Urothelium cell line (cell line): ENCODE measurements around the gene ADIPOQ.
"Not testable (repeated sequence)": the region's sequence is repeated elsewhere in the genome, so short reads cannot be mapped to it uniquely, and the experiment has no call there.

Experiments
- DNase-seq: peaks from one replicate; pipeline ENCODE4 v3.0.0; 2011; ENCODE audit warnings: low spot score, mixed read lengths
- FAIRE-seq: peaks from 2 replicates; lab custom pipeline; 2011; peaks lifted over from hg19 to GRCh38; lab: Jason Lieb, UNC

Gene ADIPOQ

DNA sequence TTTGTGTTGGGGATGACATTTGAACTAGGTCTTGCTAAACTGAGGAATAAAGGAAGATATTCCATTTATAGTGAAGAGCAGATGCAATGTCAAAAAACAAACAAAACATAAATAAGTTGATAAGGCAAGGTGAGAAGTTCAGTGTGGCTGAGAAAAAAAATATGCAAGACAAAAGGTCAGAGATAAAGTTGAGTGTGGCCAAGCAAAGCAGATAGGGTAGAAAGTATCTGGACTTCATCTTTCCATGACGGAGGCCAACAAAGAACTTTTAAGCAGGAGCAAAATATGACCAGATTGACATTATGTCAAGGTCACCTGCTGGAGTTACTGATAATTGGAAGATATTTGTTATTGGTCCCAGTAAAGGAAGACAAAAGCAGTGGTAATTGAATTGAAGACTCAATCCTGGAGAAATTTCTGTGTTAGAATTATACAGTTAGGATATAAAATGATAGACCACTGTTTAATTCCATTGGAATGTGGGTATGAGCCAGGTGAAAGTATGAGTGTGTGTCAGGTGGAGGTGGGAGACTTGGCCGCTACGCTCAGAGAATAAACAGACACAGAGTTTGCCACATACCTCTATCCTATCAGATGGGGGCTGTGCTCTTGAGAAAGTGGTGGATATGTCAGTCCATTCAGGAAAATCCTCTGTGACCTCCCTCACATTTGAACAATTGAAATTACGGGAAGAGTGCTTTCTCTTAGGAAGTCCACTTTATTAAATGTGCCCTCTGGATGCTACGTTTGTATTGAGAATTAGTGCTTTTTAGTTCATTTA lies 28.1 kb downstream of the ADIPOQ start:
- DNase-seq = no peak
- FAIRE-seq = no peak

DNA sequence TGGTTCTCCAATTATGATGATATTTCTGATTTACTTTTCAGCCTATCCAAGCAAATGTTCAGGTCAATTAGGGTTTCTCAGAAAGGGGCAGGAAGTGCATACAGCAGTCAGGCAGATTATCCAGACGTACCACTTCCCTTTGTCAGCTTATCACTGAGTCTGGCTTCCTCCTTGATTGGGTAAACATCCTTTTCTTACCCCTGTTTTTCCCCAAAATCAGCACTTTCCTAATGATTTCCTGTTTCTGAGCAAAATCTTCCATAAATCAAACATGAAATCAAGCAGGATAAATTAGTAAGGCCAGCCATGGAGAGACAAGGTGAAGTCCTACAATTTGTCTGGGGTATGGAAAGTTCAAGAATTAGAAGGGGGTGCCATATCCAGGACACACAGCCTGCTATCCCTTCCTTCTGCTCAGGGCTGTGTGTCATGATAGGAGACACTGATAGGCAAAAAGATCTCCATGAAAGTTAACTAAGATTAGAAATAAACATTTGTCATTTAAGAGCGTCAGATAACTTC lies 29.0 kb downstream of the ADIPOQ start:
- no peak for FAIRE-seq
- no peak for DNase-seq

DNA sequence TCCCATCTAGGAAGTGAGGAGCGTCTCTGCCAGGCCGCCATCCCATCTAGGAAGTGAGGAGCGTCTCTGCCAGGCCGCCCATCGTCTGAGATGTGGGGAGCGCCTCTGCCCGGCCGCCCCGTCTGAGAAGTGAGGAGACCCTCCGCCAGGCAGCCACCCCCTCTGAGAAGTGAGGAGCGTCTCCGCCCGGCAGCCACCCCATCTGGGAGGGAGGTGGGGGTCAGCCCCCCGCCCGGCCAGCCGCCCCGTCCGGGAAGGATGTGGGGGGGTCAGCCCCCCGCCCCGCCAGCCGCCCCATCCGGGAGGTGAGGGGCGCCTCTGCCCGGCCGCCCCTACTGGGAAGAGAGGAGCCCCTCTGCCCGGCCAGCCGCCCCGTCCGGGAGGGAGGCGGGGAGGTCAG lies 31.3 kb downstream of the ADIPOQ start:
- not testable (repeated sequence) for FAIRE-seq, DNase-seq

DNA sequence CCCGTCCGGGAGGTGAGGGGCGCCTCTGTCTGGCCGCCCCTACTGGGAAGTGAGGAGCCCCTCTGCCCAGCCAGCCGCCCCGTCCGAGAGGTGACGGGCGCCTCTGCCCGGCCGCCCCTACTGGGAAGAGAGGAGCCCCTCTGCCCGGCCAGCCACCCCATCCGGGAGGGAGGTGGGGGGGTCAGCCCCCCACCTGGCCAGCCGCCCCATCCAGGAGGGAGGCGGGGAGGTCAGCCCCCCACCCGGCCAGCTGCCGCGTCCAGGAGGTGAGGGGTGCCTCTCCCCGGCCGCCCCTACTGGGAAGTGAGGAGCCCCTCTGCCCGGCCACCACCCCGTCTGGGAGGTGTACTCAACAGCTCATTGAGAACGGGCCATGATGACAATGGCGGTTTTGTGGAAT lies 31.7 kb downstream of the ADIPOQ start:
- DNase-seq, FAIRE-seq: not testable (repeated sequence)

DNA sequence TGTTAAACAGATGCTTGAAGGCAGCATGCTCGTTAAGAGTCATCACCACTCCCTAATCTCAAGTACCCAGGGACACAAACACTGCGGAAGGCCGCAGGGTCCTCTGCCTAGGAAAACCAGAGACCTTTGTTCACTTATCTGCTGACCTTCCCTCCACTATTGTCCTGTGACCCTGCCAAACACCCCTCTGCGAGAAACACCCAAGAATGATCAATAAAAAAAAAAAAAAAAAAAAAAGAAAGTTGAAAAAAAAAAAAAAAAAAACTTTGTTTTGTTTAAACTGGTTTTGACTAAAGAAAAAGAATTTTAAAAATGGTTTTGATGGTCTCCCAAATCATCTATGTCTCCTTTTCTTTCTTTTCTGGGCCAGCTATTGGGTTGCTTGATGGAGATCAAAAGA lies 32.3 kb downstream of the ADIPOQ start:
- not testable (repeated sequence) for FAIRE-seq, DNase-seq

DNA sequence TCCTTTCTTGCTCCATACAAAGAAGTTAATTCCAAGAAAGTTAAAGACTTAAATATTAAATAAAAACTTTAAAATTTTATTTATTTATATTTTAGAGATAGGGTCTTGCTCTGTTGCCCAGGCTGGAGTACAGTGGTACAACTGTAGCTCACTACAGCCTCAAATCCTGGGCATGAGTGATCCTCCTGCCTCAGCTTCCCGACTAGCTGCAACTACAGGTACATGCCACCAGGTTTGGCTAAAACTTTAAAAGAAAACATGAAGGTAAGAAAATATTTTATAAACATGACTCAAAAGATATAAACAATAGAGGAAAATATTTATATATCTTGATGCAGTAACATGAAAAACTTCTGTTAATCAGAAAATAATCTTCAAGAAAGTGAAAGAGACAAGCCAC lies 33.2 kb downstream of the ADIPOQ start:
- FAIRE-seq = no peak
- DNase-seq = no peak

DNA sequence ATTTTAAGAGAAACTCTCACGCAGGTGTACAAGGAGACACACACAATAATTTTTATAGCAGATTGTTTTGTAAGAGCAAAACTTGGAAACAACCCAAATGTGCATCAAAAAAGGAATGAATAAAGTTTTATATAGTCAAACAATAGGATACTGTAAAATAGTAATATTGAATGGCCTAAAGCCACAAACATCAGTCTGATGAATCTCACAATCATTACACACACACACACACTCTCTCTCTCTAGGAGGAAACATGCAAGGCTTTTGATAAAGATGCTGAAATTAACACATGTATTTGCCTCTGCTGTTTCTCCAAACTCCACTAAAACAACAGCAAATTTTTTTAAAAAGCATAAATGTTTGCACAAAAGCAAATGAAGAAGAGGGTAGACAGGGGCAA lies 37.3 kb downstream of the ADIPOQ start:
- no peak for FAIRE-seq
- no peak for DNase-seq

DNA sequence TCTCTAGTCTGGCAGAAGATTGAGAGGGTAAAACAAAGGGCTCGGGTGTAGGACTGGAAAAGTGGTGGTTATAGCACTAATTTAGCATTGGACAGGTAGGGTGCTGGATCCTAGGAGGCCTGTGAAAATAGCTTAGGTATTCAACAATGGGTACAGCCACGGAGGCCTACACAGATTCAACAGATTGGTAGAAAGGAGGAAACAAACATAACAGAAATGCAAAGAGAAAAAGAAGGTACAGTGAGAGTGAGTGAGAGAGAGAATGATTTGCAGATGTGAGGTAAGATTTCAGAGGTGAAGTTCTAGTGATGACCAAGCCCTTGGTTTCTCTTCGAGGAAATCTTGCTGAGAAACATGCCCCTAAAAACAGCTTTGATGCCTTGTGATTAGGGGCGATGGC lies 37.9 kb downstream of the ADIPOQ start:
- DNase-seq (no peak), FAIRE-seq (no peak)

DNA sequence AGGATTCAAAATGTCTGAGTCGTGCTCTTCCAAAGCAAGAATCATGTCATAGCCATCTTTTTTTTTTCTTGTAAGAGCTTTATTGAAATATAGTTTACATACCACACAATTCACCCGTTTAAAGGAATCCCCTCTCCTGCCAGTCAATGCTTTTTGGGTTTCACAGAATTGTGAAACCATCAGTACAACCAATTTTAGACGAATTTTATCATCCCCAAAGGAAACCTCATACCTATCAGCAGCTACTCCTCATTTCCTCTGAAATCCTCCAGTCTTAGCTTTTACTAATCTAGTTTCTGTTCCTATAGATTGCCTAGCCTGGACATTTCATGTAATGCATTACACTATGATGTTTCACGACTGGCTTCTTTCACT lies 39.6 kb downstream of the ADIPOQ start:
- FAIRE-seq (no peak), DNase-seq (no peak)

DNA sequence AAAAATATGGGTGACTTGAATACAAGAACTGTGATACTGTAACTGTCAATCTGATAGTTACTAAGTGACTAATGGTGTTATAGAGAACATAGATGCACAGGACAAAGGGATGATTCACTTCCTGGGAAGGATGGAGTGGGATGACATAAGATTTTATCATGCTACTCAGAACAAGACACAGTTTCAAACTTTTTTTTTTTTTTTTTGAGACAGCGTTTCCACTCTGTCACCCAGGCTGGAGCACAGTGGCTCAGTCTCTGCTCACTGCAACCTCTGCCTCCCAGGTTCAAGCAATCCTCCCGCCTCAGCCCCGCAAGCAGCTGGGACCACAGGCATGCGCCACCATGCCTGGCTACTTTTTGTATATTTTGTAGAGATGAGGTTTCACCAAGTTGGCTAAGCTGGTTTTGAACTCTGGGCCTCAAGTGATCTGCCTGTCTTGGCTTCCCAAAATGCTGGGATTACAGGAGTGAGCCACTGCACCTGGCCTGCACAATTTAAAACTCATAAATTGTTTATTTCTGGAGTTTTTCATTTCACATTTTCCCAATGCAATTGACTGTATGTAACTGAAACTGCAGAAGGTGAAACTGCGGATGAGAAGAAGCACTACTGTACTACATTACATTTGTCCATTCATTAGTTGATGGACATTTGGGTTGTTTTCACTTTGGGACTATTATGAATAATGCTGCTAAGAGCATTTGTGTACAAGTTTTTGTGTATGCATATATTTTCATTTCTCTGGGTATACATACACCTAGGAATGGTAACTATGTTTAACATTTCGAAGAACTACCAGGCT lies 40.6 kb downstream of the ADIPOQ start:
- no peak for FAIRE-seq
- DNase-seq = peak; percentile 71

DNA sequence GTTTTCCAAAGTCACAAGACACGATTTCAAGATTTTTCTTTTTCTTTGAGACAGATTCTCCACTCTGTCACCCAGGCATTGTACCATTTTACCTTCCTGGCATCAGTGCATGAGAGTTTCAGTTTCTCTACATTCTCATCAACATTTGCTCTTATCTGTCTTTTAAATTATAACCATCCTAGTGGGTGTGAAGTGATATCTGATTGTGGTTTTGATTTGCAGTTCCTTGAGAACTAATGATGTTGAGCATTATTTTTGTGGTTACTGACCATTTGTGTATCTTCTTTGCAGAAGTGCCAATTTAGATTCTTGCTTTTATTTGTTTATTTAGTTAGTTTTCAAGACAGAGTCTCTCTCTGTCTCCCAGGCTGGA lies 41.2 kb downstream of the ADIPOQ start:
- DNase-seq (no peak), FAIRE-seq (no peak)

DNA sequence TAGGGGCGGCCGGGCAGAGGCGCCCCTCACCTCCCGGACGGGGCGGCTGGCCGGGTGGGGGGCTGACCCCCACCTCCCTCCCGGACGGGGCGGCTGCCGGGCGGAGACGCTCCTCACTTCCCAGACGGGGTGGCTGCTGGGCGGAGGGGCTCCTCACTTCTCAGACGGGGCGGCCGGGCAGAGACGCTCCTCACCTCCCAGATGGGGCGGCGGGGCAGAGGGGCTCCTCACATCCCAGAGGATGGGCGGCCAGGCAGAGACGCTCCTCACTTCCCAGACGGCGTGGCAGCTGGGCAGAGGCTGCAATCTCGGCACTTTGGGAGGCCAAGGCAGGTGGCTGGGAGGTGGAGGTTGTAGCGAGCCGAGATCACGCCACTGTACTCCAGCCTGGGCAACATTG lies 42.4 kb downstream of the ADIPOQ start:
- not testable (repeated sequence) for DNase-seq, FAIRE-seq

DNA sequence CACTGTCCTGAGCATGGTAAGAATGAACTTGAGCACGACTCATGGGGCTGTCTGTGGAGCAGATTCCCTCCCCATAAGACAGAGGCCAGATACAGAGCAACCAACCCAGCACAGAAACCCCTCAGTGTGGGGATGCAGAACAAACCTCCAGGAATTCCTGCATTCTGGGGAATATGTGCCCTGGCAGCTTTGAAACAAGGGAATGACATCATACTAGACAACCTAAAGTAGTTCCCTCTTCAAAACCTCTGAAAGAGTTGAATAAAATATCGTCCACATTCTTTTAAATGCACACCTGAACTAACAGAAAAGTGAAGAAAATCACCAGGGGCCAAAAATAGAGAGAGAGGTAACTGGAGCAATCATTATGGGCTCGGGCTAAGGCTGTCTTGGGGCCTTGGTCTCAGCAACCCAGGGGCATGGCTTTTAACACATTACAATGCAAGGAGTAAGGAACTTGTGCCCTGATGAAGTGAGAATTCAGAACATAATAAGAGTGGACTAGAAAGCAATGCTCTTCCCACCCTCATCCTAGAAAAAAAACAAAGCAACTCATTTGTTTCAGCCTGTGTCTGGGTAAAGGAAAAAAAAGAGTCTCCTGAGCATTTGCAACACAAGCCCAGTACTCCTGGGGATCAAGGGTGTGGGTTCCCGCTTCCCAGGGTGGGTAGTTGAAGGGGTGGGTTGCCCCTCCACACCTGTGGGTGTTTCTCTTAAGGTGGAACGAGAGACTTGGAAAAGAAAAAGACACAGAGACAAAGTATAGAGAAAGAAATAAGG lies 43.9 kb downstream of the ADIPOQ start:
- no peak for FAIRE-seq
- DNase-seq = no peak

DNA sequence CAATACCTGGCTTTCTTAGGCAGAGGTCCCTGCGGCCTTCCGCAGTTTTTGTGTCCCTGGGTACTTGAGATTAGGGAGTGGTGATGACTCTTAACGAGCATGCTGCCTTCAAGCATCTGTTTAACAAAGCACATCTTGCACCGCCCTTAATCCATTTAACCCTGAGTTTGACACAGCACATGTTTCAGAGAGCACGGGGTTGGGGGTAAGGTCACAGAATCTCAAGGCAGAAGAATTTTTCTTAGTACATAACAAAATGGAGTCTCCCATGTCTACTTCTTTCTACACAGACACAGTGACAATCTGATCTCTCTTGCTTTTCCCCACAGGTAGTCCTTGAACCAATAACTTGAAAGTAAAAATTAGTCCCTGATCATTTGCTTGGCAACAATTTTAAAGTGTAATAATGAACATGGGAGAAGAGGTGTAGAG lies 45.0 kb downstream of the ADIPOQ start:
- not testable (repeated sequence) for FAIRE-seq, DNase-seq

DNA sequence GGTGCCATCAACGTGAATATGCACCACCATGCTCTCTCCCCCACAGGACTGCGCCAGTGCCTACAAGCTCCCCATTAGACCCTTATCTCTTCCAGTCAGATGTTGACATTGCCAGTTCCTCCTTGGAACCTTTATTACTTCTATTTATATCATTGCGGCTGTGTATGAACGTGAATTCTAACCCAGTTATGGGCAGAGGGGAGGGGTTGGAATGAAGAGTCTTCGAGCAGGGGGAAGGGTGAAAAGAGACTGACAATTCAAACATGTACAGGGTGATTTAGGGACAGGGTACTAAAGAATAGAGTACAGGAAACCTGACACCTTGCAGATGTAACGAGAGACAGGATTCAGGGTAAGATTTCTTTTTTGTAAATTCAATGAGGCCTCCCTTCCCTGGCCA lies 46.1 kb downstream of the ADIPOQ start:
- FAIRE-seq = no peak
- DNase-seq = no peak

DNA sequence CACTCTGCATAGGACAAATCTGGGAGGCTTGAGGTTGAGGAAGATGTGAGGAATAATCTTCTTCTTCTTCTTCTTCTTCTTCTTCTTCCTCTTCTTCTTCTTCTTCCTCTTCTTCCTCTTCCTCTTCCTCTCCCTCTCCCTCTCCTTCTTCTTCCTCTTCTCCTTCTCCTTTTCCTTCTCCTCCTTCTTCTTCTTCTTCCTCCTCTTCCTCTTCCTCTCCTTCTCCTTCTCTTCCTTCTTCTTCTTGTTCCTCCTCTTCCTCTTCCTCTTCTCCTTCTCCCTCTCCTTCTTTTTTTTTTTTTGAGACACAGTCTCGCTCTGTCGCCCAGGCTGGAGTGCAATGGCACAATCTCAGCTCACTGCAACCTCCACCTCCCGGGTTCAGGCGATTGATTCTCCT lies 47.2 kb downstream of the ADIPOQ start:
- not testable (repeated sequence) for FAIRE-seq, DNase-seq

DNA sequence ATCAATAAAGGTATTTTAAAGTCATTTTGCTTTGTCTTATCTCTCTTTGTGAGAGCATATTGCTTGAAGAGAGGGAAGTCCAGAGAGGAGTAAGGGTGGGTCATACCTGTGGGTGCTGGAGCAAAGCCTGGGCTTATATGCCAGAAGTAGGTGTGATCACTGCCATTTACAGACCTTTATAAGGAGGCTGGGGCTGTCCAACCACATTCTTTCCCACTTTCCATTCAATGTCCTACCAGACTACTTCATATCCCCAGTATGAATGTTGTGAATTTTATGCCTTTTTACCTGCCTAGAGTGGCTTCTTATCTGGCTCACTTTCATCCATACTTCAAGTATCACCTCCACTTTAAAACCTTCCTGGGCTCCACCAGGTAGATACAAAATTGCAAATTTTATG lies 48.4 kb downstream of the ADIPOQ start:
- DNase-seq (no peak), FAIRE-seq (no peak)

DNA sequence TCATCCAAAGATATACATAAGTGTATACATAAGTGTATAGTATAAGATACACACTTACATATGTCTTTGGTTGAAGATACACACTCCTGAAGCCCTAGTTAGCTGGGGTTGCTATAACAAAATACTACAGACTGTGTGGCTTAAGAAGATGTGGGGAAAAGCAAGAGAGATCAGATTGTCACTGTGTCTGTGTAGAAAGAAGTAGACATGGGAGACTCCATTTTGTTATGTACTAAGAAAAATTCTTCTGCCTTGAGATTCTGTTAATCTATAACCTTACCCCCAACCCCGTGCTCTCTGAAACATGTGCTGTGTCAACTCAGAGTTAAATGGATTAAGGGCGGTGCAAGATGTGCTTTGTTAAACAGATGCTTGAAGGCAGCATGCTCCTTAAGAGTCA lies 50.6 kb downstream of the ADIPOQ start:
- DNase-seq, FAIRE-seq: not testable (repeated sequence)

DNA sequence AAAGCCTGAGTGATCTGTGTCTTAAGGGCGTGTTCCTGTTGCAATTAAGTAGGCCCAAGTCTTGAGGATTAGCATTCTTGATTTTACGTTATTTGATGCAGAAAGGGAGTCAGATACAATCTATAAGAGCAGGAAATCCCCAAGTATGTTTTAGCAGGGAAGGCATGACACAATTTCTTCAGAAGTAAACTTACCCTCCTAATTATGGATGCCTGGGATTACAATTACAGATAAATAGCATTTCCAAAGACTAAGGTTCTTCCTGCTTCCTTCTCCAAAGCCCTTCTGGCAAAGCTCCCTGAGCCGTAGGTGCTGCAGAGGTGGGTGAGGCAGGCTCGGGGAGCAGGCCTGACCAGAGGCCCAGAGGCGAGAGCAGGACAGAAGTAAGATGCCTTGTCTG lies 52.9 kb downstream of the ADIPOQ start:
- no peak for FAIRE-seq
- no peak for DNase-seq

DNA sequence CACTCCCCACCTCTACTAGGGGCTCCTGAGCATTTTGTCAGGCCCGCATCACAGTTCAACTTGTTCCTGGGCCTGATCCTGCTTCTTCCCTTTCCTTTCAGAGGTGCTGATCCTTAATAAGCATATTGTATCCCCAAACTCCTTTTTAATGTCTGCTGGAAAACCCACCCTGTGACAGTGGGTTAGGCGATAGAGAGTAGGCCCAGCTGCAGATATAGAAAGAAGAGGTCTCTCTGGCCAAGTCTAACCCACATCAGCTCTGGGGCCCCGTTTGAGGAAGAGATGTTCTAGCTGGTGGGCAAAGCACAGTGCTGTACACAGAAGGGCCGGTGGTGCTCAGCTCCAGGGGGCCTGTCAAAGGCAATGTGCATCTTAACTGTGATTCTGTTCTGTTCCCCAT lies 53.5 kb downstream of the ADIPOQ start:
- DNase-seq = no peak
- FAIRE-seq = no peak

DNA sequence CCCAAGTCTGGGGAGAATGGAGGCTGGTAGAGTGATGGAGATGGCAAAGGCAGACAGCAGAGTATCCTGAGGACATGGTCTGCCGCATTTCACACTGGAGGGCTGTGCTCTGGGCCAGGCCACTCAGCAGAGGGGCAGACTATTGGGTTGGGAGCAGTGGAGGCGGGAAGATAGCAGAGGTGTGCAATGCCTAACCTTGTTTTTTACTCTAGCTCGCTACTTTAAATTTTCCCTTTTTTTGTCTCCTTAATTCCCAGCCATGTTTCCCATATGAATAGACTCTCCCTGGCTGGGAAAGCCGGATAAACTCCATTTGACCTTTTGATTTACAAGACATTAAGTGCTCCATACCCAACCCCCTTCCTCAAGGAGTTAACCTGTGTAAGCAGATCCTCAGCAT lies 54.4 kb downstream of the ADIPOQ start:
- no peak for DNase-seq
- FAIRE-seq = no peak
